B cell (primary cell): Measurements from ENCODE around the gene AP3M1.

ENCODE experiments used
- EZH2 ChIP-seq: IDR thresholded peaks from 2 replicates; pipeline ENCODE4 v1.6.1; 2012; ENCODE audit warnings: borderline replicate concordance, low read depth, mild to moderate bottlenecking, moderate library complexity, low read length; ENCODE audit not compliant: insufficient read depth, poor library complexity, severe bottlenecking
- TF ChIP-seq, protein P1 (sequence below): fragments of 200-600 bp; IDR thresholded peaks from one replicate; pipeline ENCODE4 v1.8.0; 2022; ENCODE audit warnings: antibody characterized with exemption, mild to moderate bottlenecking

GRCh38 chr10:74187237-74187636, 36.6 kb upstream of the AP3M1 start:
- no peak for TF ChIP-seq EZH2
- TF ChIP-seq, protein P1, sequence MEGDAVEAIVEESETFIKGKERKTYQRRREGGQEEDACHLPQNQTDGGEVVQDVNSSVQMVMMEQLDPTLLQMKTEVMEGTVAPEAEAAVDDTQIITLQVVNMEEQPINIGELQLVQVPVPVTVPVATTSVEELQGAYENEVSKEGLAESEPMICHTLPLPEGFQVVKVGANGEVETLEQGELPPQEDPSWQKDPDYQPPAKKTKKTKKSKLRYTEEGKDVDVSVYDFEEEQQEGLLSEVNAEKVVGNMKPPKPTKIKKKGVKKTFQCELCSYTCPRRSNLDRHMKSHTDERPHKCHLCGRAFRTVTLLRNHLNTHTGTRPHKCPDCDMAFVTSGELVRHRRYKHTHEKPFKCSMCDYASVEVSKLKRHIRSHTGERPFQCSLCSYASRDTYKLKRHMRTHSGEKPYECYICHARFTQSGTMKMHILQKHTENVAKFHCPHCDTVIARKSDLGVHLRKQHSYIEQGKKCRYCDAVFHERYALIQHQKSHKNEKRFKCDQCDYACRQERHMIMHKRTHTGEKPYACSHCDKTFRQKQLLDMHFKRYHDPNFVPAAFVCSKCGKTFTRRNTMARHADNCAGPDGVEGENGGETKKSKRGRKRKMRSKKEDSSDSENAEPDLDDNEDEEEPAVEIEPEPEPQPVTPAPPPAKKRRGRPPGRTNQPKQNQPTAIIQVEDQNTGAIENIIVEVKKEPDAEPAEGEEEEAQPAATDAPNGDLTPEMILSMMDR = no peak
